ENCODE measurements around the gene ANKRD40.
A peak's percentile ranks its signal among the peaks of the same experiment; 100 is the strongest.
"Not testable (repeated sequence)": the region's sequence is repeated elsewhere in the genome, so short reads cannot be mapped to it uniquely, and the experiment has no call there.

The ANKRD40 gene

DNA sequence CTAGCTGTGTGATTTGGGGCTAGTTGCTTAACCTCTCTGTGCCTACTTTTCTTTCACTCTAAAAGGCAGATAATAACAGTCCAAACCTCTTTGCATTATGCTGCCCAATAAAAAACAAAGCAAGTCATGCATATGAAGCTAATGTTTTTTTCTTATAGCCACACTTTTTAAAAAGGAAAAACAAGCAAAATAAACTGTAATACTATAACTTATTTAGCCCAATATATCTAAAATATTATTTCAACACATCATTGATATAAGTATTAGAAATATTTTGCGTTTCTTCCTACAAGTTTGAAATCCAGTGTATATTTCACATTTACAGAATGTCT lies 22.4 kb downstream of the ANKRD40 start:
- no peak for DNase-seq

DNA sequence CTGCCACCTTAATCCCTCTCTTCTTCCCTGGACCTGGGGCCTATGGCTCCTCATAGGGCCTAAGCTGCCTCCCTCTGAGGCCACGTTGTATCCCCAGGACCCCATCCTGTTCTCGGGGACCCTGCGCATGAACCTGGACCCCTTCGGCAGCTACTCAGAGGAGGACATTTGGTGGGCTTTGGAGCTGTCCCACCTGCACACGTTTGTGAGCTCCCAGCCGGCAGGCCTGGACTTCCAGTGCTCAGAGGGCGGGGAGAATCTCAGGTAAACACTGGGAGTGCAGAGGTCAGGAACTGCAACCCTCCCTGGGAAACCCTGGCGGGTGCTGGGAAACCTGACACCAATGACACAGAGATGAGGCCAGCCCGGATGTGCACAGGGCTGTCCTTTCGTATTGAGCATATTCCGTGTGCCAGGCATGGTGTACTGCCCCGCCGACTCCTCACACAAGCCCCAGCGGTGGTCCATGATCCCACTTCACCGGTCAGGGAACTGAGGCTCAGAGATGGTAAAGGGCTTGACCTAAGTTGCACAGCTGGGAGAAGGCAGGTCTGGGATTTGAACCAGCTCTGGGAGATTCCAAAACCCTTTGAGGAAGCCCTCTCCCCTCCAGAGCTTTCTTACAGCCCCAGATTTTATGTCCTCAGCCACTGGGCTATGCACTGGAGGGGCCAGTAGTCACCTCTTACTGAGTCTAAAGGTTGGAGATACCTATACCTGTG lies 22.9 kb downstream of the ANKRD40 start:
- no peak for DNase-seq

DNA sequence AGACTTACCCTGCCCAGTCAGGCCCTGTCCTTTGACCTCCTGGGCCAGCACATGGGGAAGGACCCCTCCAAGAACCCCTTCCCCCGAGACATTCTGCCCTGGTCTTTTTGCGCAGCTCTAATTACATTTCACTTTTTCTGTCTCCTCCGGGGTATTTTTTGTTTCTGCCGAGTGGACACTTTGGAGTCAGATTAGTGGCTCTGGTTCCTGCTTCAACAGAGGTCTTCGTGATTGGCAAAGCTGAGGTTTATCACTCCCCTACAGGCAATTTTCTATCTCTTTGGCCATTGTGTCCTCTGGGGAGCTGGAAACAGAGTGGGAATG lies 23.5 kb downstream of the ANKRD40 start:
- no peak for DNase-seq

DNA sequence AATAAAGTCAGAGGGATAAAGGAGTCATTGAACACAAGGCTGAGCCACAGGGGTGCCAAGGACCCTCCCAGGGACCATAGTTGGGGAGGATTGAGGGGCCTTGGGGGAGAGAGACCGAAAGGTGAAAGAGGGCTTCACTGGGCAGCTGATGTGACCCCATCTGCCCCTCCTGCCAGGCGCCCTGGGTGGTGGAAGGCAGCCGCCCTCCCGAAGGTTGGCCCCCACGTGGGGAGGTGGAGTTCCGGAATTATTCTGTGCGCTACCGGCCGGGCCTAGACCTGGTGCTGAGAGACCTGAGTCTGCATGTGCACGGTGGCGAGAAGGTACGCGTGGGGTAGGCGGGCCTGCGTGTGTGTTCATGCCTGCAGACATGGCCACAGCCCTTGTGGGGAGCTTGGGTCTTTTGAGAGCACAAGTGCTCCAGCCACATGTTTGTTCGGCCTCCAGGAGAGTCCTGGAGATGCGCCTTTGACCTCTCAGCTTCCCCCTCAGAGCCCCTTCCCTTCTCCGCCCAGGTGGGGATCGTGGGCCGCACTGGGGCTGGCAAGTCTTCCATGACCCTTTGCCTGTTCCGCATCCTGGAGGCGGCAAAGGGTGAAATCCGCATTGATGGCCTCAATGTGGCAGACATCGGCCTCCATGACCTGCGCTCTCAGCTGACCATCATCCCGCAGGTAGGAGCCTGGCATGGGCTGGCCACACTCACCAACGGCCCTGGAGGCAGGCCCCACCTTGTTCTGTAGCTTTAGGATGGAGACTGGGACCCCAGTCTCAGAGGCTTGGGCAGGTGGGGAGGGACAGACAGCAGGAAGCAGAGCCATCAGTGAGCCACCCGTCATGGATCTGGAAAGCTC lies 24.1 kb downstream of the ANKRD40 start:
- DNase-seq: no peak

DNA sequence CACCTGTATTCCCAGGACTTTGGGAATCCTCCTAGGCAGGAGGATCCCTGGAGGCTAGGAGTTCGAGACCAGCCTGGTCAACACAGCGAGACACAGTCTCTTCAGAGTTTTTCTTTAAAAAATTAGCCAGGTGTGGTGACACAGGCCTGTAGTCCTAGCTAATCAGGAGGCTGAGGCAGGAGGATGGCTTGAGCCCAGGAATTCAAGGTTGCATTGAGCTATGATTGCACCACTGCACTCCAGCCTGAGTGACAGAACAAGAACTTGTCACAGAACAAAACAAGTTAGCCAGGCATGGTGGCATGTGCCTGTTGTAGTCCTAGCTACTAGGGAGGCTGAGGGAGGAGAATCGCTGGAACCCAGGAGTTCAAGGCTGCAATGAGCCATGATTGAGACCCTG lies 24.8 kb downstream of the ANKRD40 start:
- no peak for DNase-seq

DNA sequence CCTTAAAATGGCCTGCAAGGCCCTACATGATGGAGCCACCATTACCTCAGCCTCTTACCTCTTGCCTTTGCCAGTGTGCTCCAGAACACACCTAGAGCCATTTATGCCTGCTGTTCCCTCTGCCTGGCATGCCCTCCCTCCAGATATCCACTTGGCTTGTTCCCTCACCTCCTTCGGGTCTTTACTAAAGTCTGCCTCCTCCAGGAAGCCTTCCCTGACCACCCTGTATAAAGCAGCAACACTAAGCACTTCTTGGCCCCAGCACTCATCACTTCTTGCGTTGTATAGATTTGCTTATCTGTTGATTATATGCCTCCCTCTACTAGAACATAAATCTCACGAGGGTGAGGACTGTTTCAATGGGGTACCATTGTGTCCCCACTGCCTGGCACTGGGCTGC lies 25.3 kb downstream of the ANKRD40 start:
- DNase-seq: no peak

DNA sequence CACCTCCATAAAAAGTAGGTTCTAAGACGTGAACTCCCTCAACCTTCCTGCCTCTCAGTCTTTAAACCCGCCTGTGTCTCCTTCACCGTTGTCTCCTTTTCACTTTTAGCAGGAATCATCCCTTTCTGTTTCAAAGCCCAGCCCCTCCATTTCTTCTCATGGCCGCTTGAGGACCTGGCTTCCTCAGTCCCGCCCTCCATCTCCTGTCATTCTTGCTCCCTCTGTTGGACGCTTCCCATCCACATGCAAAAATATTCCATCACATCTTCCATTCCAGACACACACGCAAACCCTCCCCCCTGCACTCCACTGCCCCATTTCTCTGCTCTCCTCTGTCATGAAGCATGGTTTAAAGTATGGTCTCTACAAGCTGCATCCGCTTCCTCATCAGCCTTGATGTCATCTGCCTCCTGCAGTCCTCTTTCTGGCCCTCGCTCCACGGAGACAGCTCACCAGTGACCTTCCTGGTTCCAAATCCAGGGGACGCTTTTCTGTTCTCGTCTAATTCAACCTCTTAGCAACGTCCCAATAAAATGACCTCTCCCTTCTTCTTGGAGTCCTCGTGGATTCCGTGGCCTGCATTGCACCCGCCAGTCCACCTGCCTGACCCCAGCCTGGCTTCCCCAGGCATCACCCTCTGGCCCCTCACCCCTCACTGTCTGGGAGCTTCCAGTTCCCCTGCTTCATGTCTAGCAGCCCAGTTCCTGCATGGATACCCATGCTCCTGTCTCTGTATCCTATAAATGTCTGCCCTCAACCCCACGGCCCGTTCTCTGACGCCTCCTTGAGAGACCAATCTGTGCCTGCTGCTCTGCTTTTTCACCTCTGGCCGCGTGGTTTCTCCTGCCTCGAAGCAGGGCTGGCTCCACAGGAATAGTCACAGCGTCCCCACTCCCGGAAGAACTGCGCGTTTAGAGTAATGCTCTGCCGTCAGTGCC lies 26.2 kb downstream of the ANKRD40 start:
- DNase-seq: peak; percentile 81

DNA sequence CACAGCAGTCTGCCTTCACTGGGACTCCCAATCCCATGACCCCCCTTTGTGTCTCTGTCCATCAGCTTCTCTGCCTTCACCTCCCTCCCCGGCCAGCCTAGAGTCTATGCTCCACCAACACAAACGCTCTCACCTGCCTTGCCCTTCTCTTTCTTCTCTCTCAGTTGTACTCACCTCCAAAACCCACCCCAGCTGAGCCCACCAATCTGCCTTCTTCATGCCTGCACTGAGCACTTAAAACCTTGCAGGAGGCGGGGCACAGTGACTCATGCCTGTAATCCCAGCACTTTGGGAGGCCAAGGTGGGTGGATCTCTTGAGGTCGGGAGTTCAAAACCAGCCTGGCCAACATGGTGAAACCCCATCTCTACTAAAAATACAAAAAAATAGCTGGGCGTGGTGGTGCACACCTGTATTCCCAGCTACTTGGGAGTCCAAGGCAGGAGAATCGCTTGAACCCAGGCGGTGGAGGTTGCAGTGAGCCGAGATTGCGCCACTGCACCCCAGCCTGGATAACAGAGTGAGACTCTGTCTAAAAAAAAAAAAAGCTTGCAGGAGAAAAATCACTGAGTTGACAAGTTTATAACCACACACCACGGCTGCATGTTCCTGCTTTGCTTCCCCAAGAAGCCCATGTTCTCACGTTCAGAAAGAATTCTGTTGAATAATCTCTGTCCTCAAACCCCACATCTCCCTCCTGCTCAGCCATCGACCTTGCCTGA lies 27.0 kb downstream of the ANKRD40 start:
- DNase-seq: not testable (repeated sequence)

DNA sequence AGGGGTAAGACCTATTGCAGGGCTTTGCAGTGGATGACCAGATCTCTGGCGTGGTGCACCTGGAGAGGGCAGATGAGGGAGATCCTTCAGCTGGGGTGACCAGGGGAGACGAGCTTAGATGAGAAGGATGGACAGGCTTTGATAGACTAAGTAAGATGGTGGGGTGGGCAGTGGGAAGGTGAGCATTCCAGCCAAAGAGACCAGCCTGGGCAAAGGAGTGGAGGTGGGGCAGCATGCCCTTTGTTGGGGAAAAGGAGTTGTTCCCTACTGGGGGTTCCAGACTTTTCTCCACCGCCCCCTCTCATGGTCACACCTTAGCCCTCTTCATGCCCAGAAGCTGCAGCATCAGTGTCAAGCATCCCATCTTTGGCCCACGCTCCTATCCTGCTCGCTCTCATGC lies 27.6 kb downstream of the ANKRD40 start:
- DNase-seq: no peak

DNA sequence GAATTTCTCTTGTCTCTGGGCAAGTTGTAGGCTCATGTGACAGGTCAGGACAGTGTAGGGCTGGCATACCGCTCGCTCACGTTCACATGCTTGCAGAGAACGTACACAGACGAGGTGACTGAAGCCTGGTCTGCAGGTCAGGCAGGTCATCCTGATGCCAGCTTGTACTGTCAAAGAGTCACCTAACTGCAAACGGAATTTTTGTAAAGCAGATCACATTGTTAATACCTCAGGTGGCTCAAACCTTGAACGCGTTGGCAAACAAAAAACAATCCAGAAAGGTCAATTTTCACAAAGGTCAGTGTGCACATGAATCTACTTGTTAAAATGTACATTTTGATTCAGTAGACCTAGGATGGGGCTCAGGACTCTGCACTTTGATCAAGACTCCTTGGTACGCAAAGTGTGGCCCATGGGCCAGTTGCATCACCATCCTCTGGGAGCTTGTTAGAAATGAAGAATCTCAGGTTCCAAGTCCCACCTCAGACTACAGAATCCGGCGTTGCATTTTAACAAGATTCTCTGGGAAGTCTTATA lies 28.6 kb downstream of the ANKRD40 start:
- no peak for DNase-seq

DNA sequence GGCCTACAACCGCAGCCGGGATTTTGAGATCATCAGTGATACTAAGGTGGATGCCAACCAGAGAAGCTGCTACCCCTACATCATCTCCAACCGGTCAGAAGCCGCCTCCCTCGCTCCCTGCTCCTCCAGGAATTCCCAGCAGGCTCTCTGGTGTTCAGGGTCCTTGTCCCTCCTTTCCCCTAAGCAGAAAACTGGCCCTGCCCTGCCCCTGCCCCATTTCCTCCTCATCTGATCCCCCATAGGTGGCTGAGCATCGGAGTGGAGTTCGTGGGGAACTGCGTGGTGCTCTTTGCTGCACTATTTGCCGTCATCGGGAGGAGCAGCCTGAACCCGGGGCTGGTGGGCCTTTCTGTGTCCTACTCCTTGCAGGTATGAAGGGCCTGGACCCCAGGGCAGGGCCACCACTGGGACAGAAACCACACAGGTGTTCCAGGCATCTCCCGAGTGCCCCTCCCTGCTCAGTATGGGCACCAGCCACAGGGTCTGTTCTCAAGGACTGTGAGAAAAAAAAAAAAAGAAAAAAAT lies 29.8 kb downstream of the ANKRD40 start:
- no peak for DNase-seq

DNA sequence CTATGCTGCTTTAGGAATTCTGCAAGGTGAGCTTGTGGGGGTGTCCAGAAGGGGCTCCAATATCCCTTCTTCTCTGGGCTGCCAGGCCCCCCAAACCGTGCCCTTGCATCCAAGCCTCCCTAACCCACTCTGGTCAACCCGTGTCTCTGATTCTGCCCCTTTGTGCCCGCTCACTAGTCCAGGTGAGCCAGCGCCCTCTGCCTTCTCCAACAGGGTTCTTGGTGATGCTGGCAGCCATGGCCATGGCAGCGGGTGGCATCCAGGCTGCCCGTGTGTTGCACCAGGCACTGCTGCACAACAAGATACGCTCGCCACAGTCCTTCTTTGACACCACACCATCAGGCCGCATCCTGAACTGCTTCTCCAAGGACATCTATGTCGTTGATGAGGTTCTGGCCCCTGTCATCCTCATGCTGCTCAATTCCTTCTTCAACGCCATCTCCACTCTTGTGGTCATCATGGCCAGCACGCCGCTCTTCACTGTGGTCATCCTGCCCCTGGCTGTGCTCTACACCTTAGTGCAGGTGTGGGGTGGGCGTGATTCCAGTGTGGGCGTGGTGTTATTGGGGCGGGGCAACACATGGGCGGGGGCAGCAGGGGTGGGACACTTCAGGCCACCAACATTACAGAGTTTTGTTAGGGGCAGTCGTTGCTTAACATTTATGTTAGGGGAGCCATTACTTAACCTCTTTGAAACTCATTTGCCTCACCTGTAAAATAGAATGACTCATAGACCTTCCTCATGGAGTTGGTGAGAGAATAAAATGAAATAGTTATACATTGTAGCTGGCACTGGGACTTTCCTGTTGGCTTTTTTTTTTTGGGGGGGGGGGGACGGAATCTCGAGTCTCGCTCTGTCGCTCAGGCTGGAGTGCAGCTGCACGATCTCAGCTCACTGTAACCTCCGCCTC lies 31.4 kb downstream of the ANKRD40 start:
- no peak for DNase-seq

DNA sequence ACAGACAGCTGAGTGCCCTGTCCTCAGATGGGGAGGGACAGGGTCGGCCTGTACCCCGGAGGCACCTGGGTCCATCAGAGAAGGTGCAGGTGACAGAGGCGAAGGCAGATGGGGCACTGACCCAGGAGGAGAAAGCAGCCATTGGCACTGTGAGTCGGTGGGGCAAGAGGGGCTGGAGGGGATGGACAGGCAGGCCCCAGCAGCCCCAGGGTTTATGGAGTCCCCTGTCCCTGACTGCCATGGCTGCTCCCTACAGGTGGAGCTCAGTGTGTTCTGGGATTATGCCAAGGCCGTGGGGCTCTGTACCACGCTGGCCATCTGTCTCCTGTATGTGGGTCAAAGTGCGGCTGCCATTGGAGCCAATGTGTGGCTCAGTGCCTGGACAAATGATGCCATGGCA lies 32.1 kb downstream of the ANKRD40 start:
- DNase-seq: no peak

DNA sequence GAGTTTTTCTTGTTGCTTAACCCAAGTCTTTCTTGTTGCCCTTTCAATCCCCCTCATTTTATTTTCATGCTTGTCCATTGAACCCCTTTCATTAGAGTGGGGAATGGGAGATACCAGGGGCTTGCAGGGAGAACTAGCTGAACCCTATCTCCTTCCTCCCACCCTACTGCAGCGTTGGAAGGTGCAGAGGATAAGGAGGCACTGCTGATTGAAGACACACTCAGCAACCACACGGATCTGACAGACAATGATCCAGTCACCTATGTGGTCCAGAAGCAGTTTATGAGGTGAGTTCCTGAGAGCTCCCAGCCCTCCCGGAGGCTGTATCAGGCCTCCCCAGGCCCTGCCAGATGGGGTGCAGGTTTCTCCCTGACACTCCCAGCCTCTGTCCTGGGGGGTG lies 32.5 kb downstream of the ANKRD40 start:
- no peak for DNase-seq

DNA sequence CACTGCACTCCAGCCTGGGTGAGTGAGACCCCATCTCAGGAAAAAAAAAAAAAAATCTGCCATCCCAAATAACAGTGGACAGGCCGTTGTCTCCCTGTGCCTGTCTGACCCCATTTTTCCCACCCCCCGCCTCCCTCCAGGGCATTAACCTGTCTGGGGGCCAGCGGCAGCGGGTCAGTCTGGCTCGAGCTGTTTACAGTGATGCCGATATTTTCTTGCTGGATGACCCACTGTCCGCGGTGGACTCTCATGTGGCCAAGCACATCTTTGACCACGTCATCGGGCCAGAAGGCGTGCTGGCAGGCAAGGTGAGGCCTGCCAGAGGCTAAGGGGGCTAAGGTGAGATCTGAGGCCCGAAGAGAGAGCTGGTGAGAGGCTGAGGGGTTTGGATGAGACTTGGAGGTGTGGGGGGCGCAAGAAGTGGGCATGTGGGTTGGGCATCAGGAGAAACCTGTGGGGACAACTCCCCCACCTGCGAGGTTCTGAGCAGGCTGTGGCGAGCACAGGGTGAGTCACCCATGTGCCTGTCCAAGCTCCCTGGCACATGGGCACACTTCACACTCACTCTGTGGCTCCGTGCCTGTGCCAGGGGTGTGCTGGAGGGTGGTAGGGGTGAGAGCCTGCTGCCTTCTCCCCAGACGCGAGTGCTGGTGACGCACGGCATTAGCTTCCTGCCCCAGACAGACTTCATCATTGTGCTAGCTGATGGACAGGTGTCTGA lies 34.7 kb downstream of the ANKRD40 start:
- no peak for DNase-seq

DNA sequence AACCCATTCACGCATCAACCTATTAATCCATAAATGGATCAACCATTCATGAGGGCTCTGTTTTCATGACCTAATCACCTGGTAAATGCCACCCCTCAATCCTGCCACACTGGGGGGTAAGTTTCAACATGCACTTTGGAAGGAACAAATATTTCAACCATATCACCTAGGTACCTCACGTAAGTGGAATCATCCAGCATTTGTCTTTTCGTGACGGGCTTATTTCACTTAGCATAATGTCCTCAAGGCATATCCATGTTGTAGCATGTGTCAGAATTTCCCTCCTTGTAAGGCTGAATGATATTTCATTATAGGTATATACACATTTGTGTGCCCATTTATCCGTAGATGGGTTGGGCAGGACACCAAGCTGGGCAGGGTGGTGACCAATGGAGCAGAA lies 35.6 kb downstream of the ANKRD40 start:
- no peak for DNase-seq

DNA sequence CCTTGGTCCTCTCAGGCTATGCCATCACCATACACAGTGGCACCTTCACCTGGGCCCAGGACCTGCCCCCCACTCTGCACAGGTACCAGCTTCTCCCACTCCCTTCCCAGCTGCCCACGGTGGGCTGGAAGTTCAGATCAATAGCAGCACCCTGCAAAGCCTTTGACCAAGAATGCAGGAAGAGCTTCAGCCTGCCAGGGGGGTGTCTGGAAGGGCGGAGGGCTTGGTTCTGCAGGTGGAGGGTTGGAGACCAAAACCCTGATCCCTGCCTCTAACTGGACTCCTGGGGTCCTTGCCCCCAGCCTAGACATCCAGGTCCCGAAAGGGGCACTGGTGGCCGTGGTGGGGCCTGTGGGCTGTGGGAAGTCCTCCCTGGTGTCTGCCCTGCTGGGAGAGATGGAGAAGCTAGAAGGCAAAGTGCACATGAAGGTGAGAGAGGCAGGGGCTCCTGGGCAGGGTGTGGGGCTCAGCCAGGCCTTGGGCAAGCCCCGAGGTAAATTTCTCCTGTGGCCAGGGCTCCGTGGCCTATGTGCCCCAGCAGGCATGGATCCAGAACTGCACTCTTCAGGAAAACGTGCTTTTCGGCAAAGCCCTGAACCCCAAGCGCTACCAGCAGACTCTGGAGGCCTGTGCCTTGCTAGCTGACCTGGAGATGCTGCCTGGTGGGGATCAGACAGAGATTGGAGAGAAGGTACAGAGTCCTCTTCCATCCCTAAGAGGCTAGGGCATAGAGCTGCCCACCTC lies 38.7 kb downstream of the ANKRD40 start:
- no peak for DNase-seq

DNA sequence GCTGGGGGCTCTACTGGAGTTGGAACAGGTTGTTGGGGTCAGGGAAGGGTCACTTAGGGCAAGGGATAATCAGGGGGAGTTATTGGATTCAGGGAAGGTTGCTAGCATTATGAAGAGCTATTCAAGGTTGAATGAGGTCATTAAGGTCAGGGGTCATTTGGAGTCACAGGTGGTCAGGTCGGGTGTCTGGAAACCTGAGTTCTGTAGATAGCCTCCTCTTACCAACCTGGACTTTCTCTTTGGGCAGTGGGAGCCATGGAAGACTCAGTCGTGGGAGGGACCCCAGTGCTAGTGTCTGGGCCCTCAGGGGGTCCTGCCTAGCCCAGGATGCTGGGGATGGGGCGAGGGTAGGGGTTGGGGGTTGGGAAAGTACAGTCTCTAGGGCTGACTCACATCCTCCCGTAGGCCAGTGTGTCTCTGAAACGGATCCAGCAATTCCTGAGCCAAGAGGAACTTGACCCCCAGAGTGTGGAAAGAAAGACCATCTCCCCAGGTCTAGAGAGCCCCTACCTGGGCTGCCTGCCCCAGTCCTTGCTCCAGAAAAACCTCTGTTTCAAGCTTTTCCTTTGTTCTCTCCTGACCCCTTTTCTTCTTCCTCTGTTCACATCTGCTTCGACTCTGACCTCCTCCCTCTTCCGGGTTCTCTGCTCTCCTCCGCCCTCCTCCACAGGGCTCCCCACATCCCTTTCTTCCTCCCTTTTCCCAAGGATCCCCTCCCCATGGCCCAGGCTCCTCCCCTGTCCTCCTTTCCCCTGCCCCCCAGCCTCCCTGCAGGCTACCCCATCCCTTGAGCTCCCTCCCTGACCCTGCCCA lies 39.5 kb downstream of the ANKRD40 start:
- no peak for DNase-seq
